Measurements from ENCODE around the gene ASB18. TPM values are rescaled to one million over a fixed set of nuclear protein-coding genes. Genes with fewer than 3 reads are reported as not detected.

The ASB18 gene
- total RNA-seq, 3 donors from 2014 or later, result not detected

DNA sequence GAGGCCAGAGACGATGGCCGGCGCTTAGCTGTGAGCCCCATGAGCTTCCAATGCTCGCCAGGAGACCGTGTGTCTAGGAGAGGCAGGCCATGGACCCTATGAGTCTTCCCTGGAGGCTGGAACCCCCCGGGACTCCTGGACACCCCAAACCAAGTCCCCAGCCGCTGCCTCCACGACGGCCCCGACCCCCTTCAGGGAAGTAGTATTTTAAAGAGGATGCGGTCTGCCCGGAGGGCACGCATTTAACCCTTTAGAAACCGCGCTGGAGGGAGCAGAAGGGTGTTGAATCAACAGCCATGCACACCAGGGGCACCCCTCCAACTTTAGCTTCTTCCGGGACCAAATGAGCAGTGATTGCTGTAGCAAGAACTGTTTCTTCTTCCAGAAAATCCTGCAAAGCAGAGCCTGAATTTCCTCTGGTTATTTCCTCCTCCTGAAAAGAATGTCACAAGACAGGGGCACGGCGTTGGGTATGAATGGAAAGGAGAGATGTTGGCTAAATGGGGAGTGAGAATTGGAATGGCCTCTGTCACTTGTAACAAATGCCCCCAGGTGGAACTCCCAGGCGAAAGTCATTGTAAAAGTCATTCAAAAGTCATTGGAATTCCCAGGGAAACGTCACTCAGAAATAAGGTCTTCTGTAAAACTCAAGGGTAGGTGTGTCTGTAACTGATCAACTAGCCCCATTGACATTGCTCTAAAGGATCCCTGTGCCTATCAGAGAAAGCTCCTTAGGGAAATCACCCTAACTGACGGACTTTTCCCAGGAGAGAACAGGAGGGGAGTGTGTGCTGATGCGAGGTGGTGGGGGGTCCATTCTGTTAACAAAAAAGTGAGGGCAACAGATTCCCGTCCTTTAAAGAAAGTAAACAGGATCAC, 90.2 kb downstream of the ASB18 start:
- H3K9me3 Mint-ChIP-seq, result no peaks in the 10 kb centered on the region
- DNase-seq (no peak), ATAC-seq (no peak)
- peaks cover 7% of the 10 kb centered on the region for H3K4me1 Mint-ChIP-seq (ENCODE audit: low read depth)
- H3K36me3 Mint-ChIP-seq (ENCODE audit: insufficient read depth), result no peaks in the 10 kb centered on the region
- H3K27me3 Mint-ChIP-seq (ENCODE audit: low read depth), result peaks cover 76% of the 10 kb centered on the region
- H3K4me3 Mint-ChIP-seq, result no peak overlapping the region

DNA sequence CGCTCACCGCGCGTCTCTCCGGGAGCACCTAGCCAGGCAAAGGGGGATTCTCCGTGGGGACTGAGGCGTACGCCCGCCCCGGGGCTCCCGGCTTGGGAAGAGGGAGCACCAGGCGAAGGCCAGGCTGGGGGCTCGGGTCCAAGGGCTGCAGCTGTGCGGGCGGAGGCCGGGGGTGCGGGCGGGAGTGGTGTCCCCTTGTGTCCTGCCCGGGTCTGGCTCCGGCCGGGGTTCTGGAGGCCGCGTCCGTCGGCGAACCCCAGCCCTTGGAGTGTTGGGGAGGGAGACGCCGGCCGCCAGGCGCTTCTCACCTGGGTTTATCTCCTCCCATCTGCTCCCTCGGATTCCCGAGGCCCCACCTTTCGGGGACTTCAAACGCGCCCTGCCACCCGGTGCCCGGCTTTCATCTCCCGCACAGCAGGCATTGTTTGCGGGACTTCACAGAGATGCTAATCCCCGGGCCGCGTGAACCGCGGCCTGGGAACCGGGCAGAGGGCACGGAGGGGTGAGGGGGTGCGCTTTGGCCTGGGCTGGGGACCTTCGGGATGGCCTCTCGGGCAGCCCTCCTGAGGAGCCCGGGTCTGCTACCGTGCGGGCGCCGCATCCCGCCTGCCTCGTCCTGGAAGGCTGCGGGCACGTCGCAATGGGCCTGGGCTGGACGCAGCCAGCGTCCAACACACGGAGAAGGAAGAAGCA, 91.0 kb downstream of the ASB18 start:
- no peak for ATAC-seq
- no peak overlapping the region for H3K4me3 Mint-ChIP-seq
- no peak for DNase-seq
- no peaks in the 10 kb centered on the region for H3K9me3 Mint-ChIP-seq
- H3K36me3 Mint-ChIP-seq (ENCODE audit: insufficient read depth), result no peaks in the 10 kb centered on the region
- peaks cover 72% of the 10 kb centered on the region for H3K27me3 Mint-ChIP-seq (ENCODE audit: low read depth)
- peaks cover 3% of the 10 kb centered on the region for H3K4me1 Mint-ChIP-seq (ENCODE audit: low read depth)

DNA sequence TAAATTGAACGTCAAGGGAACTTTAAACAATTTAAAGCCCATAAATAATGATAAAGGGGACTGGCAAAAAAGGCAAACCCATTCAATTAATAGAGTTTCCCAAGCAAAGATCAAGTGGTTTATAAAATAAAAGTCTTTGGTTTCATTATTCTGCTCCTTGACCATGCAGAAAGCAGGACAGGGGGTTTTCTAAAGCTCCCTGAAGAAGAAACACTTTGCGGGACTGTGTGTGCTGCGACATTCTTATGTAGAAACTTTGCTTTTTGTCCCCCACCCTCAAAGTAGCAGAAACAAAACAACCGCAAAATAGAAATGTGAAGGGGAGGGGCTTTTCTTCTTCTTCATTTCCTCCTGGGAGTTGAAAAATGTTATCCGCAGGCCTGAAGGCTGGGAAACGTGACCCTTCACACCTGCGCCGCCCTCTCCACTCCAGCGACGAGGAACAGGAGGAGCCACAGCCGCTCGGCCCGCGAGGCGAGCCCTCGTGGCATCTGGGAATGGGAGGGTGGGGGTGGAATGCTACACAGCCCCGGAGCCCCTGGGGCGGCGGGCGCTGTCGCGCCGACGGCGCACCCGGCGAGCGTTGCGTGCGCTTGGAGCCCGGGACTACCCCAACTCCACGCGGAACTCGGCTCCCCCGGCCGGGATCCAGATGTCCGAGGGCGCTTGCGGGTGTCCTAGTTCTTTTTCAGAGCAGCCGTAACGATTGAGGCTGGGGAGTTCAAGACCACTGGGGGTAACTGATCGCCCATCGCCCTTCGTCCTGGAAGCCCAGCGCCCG, 91.8 kb downstream of the ASB18 start:
- H3K4me1 Mint-ChIP-seq (ENCODE audit: low read depth), result peaks cover 3% of the 10 kb centered on the region
- no peaks in the 10 kb centered on the region for H3K36me3 Mint-ChIP-seq (ENCODE audit: insufficient read depth)
- H3K4me3 Mint-ChIP-seq, result no peak overlapping the region
- DNase-seq, result no peak
- ATAC-seq, result no peak
- H3K27me3 Mint-ChIP-seq (ENCODE audit: low read depth), result peaks cover 68% of the 10 kb centered on the region
- H3K9me3 Mint-ChIP-seq, result no peaks in the 10 kb centered on the region

- Mint-ChIP-seq H3K27me3 (ENCODE audit: low read depth) (peaks cover 66% of the 10 kb centered on the region), H3K9me3 (no peaks in the 10 kb centered on the region), H3K4me1 (ENCODE audit: low read depth) (peaks cover 5% of the 10 kb centered on the region), H3K36me3 (ENCODE audit: insufficient read depth) (no peaks in the 10 kb centered on the region), H3K4me3 (no peak overlapping the region)
- DNase-seq (no peak), ATAC-seq (no peak)
These were observed 92.4 kb downstream of the ASB18 start for GRCh38 chr2:236171680-236172254.

DNA sequence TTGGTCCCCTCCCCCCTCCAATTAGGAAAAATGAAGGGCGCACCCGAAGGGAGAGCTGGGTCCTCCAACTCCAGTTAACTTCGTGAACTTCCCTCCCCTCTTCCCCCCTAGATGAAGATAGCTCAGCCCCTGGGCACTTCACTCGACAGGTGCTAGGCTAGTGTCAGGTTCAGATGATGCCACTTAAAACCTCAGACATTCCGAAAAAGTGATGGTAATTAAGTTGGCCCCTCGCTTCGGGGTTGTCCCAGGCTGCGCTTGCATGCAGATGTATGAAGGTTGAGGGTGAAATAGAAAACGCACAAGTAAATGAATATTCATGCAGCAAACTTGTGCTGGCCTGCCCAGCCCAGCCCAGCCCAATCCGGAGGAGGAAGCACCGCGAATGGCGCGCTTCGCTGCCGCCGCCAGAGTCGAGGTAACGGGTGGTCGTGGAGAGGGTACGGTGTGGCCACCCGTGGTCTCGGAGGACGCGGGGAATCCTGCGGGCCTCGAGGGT, 93.0 kb downstream of the ASB18 start:
- H3K9me3 Mint-ChIP-seq, result no peaks in the 10 kb centered on the region
- H3K36me3 Mint-ChIP-seq (ENCODE audit: insufficient read depth), result no peaks in the 10 kb centered on the region
- H3K4me1 Mint-ChIP-seq (ENCODE audit: low read depth), result peaks cover 10% of the 10 kb centered on the region
- ATAC-seq (no peak), DNase-seq (no peak)
- H3K4me3 Mint-ChIP-seq, result no peak overlapping the region
- peaks cover 66% of the 10 kb centered on the region for H3K27me3 Mint-ChIP-seq (ENCODE audit: low read depth)

- no peak for ATAC-seq
- no peaks in the 10 kb centered on the region for H3K36me3 Mint-ChIP-seq (ENCODE audit: insufficient read depth)
- peaks cover 12% of the 10 kb centered on the region for H3K4me1 Mint-ChIP-seq (ENCODE audit: low read depth)
- no peak overlapping the region for H3K4me3 Mint-ChIP-seq
- DNase-seq, result no peak
- peaks cover 68% of the 10 kb centered on the region for H3K27me3 Mint-ChIP-seq (ENCODE audit: low read depth)
- no peaks in the 10 kb centered on the region for H3K9me3 Mint-ChIP-seq
These were observed 93.5 kb downstream of the ASB18 start for GRCh38 chr2:236170590-236171165.

DNA sequence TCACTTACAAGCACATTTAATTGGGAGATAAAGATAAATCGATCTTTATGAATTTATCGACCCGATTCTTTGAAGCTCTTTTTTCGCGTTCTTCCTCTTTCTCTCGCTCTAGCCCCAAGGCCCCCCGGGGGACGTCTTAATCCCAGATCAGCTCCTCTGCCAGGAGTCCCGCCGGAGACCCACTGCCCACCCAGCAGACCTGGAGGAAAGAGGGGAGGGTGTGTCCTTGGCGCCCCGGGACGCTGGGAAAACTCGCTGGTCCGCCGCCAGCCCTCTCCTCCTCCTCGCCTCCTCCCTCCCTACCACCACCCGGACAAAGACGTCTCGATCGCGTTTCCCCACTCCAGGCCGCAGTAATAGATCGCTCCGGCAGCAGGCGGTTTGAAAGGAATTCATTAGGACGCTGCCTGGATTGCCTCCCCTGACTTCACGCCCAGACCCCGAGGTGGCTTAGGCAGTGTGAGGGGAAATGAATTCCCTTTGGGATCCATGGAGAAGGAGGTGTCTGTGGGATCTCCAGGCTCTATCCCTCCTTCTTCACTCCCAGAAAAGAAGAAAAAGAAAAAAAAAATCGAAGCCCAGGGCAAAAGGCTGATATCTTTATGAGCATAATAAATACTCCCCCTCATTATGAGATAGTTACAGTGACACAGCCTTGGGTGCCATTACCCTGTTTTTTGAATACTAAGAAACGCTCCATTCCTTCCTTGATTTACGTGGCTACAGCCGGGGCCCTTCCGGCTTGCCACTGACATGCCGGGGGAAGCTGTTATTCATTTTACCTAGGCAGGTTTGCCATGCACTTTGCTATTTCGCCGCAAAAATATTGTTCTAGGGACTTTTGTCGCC, 94.2 kb downstream of the ASB18 start:
- DNase-seq (no peak), ATAC-seq (no peak)
- Mint-ChIP-seq H3K4me1 (ENCODE audit: low read depth) (peaks cover 14% of the 10 kb centered on the region), H3K9me3 (no peaks in the 10 kb centered on the region), H3K27me3 (ENCODE audit: low read depth) (peaks cover 71% of the 10 kb centered on the region), H3K4me3 (no peak overlapping the region), H3K36me3 (ENCODE audit: insufficient read depth) (no peaks in the 10 kb centered on the region)

GRCh38 chr2:236169151-236169721, 95.0 kb downstream of the ASB18 start:
- no peaks in the 10 kb centered on the region for H3K9me3 Mint-ChIP-seq
- peaks cover 69% of the 10 kb centered on the region for H3K27me3 Mint-ChIP-seq (ENCODE audit: low read depth)
- H3K36me3 Mint-ChIP-seq (ENCODE audit: insufficient read depth), result no peaks in the 10 kb centered on the region
- ATAC-seq (no peak), DNase-seq (no peak)
- no peak overlapping the region for H3K4me3 Mint-ChIP-seq
- H3K4me1 Mint-ChIP-seq (ENCODE audit: low read depth), result peaks cover 17% of the 10 kb centered on the region

GRCh38 chr2:236168110-236169080, 95.8 kb downstream of the ASB18 start, which contains the start of gene GBX2:
Gene GBX2 (minus strand): TSS chr2:236168386. CDS start chr2:236167971, 415 bp downstream.
- no peak for DNase-seq
- H3K4me3 Mint-ChIP-seq, result no peak within 1 kb of the TSS
- no peaks in the 10 kb centered on the region for H3K36me3 Mint-ChIP-seq (ENCODE audit: insufficient read depth)
- peaks cover 60% of the 10 kb centered on the region for H3K27me3 Mint-ChIP-seq (ENCODE audit: low read depth)
- no peaks in the 10 kb centered on the region for H3K9me3 Mint-ChIP-seq
- peaks cover 17% of the 10 kb centered on the region for H3K4me1 Mint-ChIP-seq (ENCODE audit: low read depth)
- peak in 1 of 2 donors; percentile 20 for ATAC-seq

GRCh38 chr2:236167297-236168109, 96.7 kb downstream of the ASB18 start:
- DNase-seq, result no peak
- H3K27me3 Mint-ChIP-seq (ENCODE audit: low read depth), result peaks cover 65% of the 10 kb centered on the region

GRCh38 chr2:236166796-236167296, 97.4 kb downstream of the ASB18 start:
- Mint-ChIP-seq H3K9me3 (no peaks in the 10 kb centered on the region), H3K4me3 (peak overlapping the region; percentile 60)

More at GRCh38 chr2:236167297-236168109, 96.7 kb downstream of the ASB18 start:
- Mint-ChIP-seq H3K4me3 (no peak overlapping the region), H3K4me1 (ENCODE audit: low read depth) (peaks cover 17% of the 10 kb centered on the region), H3K9me3 (no peaks in the 10 kb centered on the region), H3K36me3 (ENCODE audit: insufficient read depth) (no peaks in the 10 kb centered on the region)
- ATAC-seq, result no peak

More at GRCh38 chr2:236166796-236167296, 97.4 kb downstream of the ASB18 start:
- Mint-ChIP-seq H3K4me1 (ENCODE audit: low read depth) (peaks cover 15% of the 10 kb centered on the region), H3K27me3 (ENCODE audit: low read depth) (peaks cover 64% of the 10 kb centered on the region), H3K36me3 (ENCODE audit: insufficient read depth) (no peaks in the 10 kb centered on the region)
- DNase-seq (no peak), ATAC-seq (no peak)
